HUES6 (cell line): ENCODE measurements around the gene CHRNA1.

Source experiments
- H3K27ac ChIP-seq: 2 replicates; pipeline ENCODE4 v1.7.0; 2013; ENCODE audit warnings: low read depth, mild to moderate bottlenecking, low read length, inconsistent platforms
- H3K27me3 ChIP-seq: 2 replicates; pipeline ENCODE4 v1.6.1; 2013; ENCODE audit warnings: low read length; ENCODE audit not compliant: control insufficient read depth, insufficient read depth
- H3K36me3 ChIP-seq: 2 replicates; pipeline ENCODE4 v1.6.1; 2013; ENCODE audit warnings: low read length; ENCODE audit not compliant: control insufficient read depth, insufficient read depth
- H3K4me1 ChIP-seq: 2 replicates; pipeline ENCODE4 v1.6.1; 2013; ENCODE audit warnings: low read length; ENCODE audit not compliant: control insufficient read depth, insufficient read depth
- H3K4me3 ChIP-seq: 2 replicates; pipeline ENCODE4 v1.5.1; 2013; ENCODE audit warnings: low read depth, low read length
- H3K9ac ChIP-seq: one replicate; pipeline ENCODE4 v1.6.1; 2013; ENCODE audit warnings: mild to moderate bottlenecking, low read length
- H3K9me3 ChIP-seq: 2 replicates; pipeline ENCODE4 v1.6.1; 2013; ENCODE audit warnings: low read depth, low read length; ENCODE audit not compliant: control insufficient read depth, insufficient read depth

CHRNA1 gene

GRCh38 chr2:174764280-174765255, at the start of gene CHRNA1:
CHRNA1 (minus strand) TSS chr2:174764472; CDS start chr2:174764394, 78 bp downstream.
- peaks cover 18% of the 10 kb centered on the region for H3K4me1 ChIP-seq
- no peak within 1 kb of the TSS for H3K27ac ChIP-seq
- H3K9me3 ChIP-seq: no peaks in the 10 kb centered on the region

GRCh38 chr2:174812037-174812436, 47.8 kb upstream of the CHRNA1 start:
- Histone ChIP-seq H3K4me1 (peaks cover 5% of the 10 kb centered on the region; the same call in 1 of the 2 replicates), H3K4me3 (no peak overlapping the region), H3K9ac (no peak overlapping the region), H3K36me3 (peaks cover 25% of the 10 kb centered on the region), H3K27ac (no peak overlapping the region), H3K27me3 (no peaks in the 10 kb centered on the region), H3K9me3 (no peaks in the 10 kb centered on the region)

More at GRCh38 chr2:174764280-174765255, at the start of gene CHRNA1:
- no peaks in the 10 kb centered on the region for H3K27me3 ChIP-seq
- H3K9ac ChIP-seq: no peak within 1 kb of the TSS
- H3K4me3 ChIP-seq: no peak within 1 kb of the TSS
- H3K36me3 ChIP-seq: no peaks in the 10 kb centered on the region

DNA sequence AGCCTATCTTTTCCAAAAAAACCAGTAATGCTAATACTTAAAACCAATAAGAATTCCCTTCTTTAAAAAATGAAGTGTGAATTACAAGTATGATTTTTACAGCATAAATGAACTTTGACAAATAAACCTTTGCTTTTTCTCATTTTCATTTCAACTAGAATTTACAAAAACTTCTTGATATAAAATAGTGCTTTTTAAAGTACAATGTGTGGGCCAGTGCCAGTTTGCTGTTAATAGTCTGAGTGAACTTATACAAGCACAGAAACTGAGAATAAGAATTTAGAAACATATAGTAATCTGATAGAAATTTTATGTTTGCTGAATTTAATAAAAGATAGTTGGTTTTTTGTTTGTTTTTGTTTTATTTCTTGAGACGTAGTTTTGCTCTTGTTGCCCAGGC, 43.7 kb upstream of the CHRNA1 start:
- Histone ChIP-seq H3K4me3 (no peak overlapping the region), H3K9ac (no peak overlapping the region)

DNA sequence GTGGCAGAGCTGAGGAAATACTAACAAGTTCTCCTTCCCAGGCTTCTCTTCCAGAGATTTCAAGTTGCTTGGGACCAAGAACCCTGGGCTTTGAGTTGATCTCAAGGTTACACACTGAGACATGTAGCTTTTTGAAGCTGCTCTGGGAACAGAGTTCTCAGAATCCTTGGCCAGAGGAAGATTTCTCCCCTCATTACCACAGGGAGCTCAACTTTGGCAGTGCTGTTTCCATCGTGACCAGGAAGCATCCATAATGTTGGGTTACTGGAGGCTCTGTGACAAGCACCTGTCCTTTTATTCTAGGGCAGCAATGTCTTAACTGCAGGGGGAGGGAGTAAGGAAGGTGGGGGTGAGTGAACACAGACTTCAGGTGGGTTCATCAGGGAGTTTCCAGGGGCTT, 41.5 kb upstream of the CHRNA1 start:
- Histone ChIP-seq H3K4me1 (no peaks in the 10 kb centered on the region), H3K27ac (no peak overlapping the region), H3K9ac (no peak overlapping the region), H3K4me3 (no peak overlapping the region), H3K27me3 (no peaks in the 10 kb centered on the region), H3K36me3 (peaks cover 41% of the 10 kb centered on the region), H3K9me3 (no peaks in the 10 kb centered on the region)

More for the DNA sequence above, 43.7 kb upstream of the CHRNA1 start:
- Histone ChIP-seq H3K9me3 (no peaks in the 10 kb centered on the region), H3K4me1 (no peaks in the 10 kb centered on the region), H3K27me3 (no peaks in the 10 kb centered on the region), H3K27ac (no peak overlapping the region), H3K36me3 (peaks cover 41% of the 10 kb centered on the region)

GRCh38 chr2:174802459-174802858, 38.2 kb upstream of the CHRNA1 start:
- Histone ChIP-seq H3K27ac (no peak overlapping the region), H3K4me1 (no peaks in the 10 kb centered on the region), H3K9me3 (no peaks in the 10 kb centered on the region), H3K4me3 (no peak overlapping the region), H3K9ac (no peak overlapping the region), H3K27me3 (no peaks in the 10 kb centered on the region), H3K36me3 (peaks cover 35% of the 10 kb centered on the region)

DNA sequence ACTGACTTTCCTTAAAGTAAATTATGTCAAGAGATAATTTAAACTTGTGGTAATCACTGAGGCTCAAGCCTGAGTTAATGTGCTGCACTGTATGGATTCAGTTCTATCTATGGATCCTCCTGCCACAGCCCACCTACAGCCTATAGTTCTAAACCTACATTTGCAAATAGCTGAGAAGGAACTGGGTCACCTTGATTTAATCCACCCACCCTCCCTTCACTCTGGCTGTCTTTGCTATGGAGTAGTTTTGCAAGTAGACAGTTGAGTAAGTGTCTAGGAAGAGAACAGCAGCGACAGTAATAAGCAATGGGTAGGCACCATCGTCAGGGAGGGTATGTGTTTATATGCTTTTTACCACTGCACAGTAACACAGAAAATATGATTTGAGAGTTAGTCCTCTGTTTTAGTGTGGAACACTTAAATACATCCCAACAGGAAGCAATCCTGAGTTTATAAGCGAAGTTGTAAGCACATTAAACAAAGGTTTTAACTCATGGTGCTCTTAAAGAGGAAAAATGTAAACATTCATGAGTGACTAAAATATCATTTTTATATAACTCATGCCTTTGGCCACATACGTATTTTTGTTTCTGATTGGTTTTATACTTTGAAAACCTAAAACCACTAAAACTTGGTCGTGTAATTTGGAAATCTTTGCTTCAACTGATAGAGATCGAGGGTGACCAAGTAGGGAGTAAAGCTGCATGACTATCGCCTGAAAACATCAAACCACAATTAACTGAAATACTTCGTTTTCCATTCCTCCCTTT, 36.3 kb upstream of the CHRNA1 start:
- H3K9me3 ChIP-seq: no peaks in the 10 kb centered on the region
- no peak overlapping the region for H3K4me3 ChIP-seq
- peaks cover 13% of the 10 kb centered on the region for H3K4me1 ChIP-seq
- H3K9ac ChIP-seq: no peak overlapping the region
- no peaks in the 10 kb centered on the region for H3K27me3 ChIP-seq
- peaks cover 26% of the 10 kb centered on the region for H3K36me3 ChIP-seq
- H3K27ac ChIP-seq: no peak overlapping the region

DNA sequence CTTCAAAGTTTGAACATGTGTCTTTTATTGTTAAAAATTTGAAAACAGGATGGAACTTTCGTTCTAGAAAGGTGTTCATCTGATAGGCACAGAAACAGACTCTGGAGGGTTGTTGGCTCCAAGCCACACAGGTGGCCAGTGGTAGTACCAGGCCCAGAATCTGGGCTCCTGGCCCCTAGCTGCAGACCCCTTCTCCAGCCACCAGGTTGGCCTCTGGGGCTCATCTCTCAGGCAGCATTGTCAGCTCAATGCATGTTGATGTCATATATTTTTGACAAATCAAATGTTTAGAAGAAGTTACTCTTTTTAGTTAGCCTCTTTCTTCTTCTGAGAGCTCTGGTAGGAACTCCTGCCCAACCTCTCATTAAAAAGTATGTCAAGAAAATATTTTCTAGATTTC, 34.5 kb upstream of the CHRNA1 start:
- no peak overlapping the region for H3K4me3 ChIP-seq
- no peak overlapping the region for H3K9ac ChIP-seq
- H3K27me3 ChIP-seq: no peaks in the 10 kb centered on the region
- H3K36me3 ChIP-seq: peaks cover 16% of the 10 kb centered on the region; the same call in 1 of the 2 replicates
- H3K9me3 ChIP-seq: no peaks in the 10 kb centered on the region
- H3K4me1 ChIP-seq: peaks cover 26% of the 10 kb centered on the region
- no peak overlapping the region for H3K27ac ChIP-seq

DNA sequence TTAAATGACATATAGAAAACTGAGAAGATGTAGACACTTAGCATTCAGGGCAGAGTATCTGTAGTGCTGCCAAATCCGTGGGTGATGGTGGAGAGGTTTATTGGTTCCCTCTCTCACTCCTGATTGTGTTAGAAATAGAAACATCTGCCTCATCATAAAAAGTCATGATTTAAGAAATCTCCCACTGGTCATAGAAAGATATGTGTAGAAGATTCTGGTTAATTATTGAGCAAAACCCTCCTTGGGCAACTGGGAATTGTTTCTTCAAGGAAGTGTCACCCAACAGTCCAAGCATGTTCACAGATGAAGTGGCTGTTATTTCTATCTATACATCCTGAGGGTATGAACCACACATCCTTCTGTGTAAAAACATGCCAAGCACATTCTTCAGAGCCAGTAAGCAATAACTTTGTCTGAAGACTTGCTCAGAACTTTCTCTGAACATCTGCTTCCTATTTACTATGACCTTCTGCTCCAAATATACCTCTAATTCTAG, 33.6 kb upstream of the CHRNA1 start:
- Histone ChIP-seq H3K36me3 (peaks cover 16% of the 10 kb centered on the region; the same call in 1 of the 2 replicates), H3K27me3 (no peaks in the 10 kb centered on the region), H3K4me1 (peaks cover 36% of the 10 kb centered on the region), H3K27ac (no peak overlapping the region), H3K9ac (no peak overlapping the region), H3K4me3 (no peak overlapping the region), H3K9me3 (no peaks in the 10 kb centered on the region)

- peaks cover 16% of the 10 kb centered on the region; the same call in 1 of the 2 replicates for H3K36me3 ChIP-seq
- H3K4me3 ChIP-seq: 0 out of 2 replicates have a peak overlapping the region, but pooled peaks have one; percentile 16
- H3K4me1 ChIP-seq: peaks cover 50% of the 10 kb centered on the region
- H3K27me3 ChIP-seq: no peaks in the 10 kb centered on the region
- peak overlapping the region; percentile 88 for H3K27ac ChIP-seq
- no peak overlapping the region for H3K9ac ChIP-seq
- H3K9me3 ChIP-seq: no peaks in the 10 kb centered on the region
Observed at GRCh38 chr2:174796319-174796771, 32.1 kb upstream of the CHRNA1 start.

- Histone ChIP-seq H3K4me1 (peaks cover 58% of the 10 kb centered on the region), H3K36me3 (peaks cover 7% of the 10 kb centered on the region; the same call in 1 of the 2 replicates), H3K27ac (no peak overlapping the region), H3K9me3 (no peaks in the 10 kb centered on the region), H3K4me3 (no peak overlapping the region), H3K27me3 (no peaks in the 10 kb centered on the region), H3K9ac (no peak overlapping the region)
Observed at GRCh38 chr2:174794851-174795374, 30.6 kb upstream of the CHRNA1 start.
